HG03103 (cell line): ENCODE results near the gene S100A8.
"Not testable (repeated sequence)": the region's sequence is repeated elsewhere in the genome, so short reads cannot be mapped to it uniquely, and the experiment has no call there.

Experiments used
- ATAC-seq: cut with Tn5 transposase; IDR thresholded peaks from one replicate; pipeline ENCODE4 v1.9.1; 2021; ENCODE audit warnings: low read depth; ENCODE audit not compliant: unreplicated experiment

The S100A8 gene

GRCh38 chr1:153349363-153350320 lies 41.2 kb downstream of the S100A8 start:
- ATAC-seq, result no peak

GRCh38 chr1:153348511-153349362 lies 42.1 kb downstream of the S100A8 start, which contains the start of gene PGLYRP4:
TSS of gene PGLYRP4 (minus strand) at chr1:153348841. CDS start at chr1:153347932, 909 bp downstream.
- no peak for ATAC-seq

- no peak for ATAC-seq
Measured at GRCh38 chr1:153347856-153348255, 43.0 kb downstream of the S100A8 start.

- not testable (repeated sequence) for ATAC-seq
Measured at GRCh38 chr1:153347049-153347448, 43.8 kb downstream of the S100A8 start.

- ATAC-seq, result no peak
Measured at GRCh38 chr1:153346077-153346723, 44.7 kb downstream of the S100A8 start.

GRCh38 chr1:153345187-153346076 lies 45.4 kb downstream of the S100A8 start:
- ATAC-seq, result no peak

GRCh38 chr1:153344718-153345025 lies 46.2 kb downstream of the S100A8 start:
- ATAC-seq, result no peak

GRCh38 chr1:153343811-153344717 lies 46.8 kb downstream of the S100A8 start:
- no peak for ATAC-seq

GRCh38 chr1:153343040-153343681 lies 47.7 kb downstream of the S100A8 start:
- ATAC-seq, result no peak

- ATAC-seq, result no peak
Measured at GRCh38 chr1:153342178-153342577, 48.7 kb downstream of the S100A8 start.

- no peak for ATAC-seq
Measured at GRCh38 chr1:153341431-153341934, 49.4 kb downstream of the S100A8 start.

GRCh38 chr1:153340356-153340755 lies 50.5 kb downstream of the S100A8 start:
- ATAC-seq, result no peak
